HPDE6-E6E7 (cell line): ENCODE data around the gene CAPZA2.
"Not testable (repeated sequence)": the region's sequence is repeated elsewhere in the genome, so short reads cannot be mapped to it uniquely, and the experiment has no call there.

Experiments
- DNase-seq: peaks from one replicate; pipeline ENCODE4 v3.0.0; 2011; ENCODE audit warnings: missing footprints; ENCODE audit errors: extremely low spot score

Gene CAPZA2

GRCh38 chr7:116953906-116954838, 91.8 kb downstream of the CAPZA2 start:
- DNase-seq, result peak; percentile 42

- no peak for DNase-seq
These were observed 93.0 kb downstream of the CAPZA2 start for GRCh38 chr7:116955340-116955739.

- DNase-seq, result no peak
These were observed 93.6 kb downstream of the CAPZA2 start for GRCh38 chr7:116955801-116956476.

- no peak for DNase-seq
These were observed 94.1 kb downstream of the CAPZA2 start for GRCh38 chr7:116956477-116956804.

- DNase-seq, result no peak
These were observed 95.5 kb downstream of the CAPZA2 start for GRCh38 chr7:116957874-116958273.

- DNase-seq, result not testable (repeated sequence)
These were observed 99.7 kb downstream of the CAPZA2 start for GRCh38 chr7:116961966-116962673.

- DNase-seq, result no peak
These were observed 100.8 kb downstream of the CAPZA2 start for GRCh38 chr7:116963234-116963633.

- no peak for DNase-seq
These were observed 104.2 kb downstream of the CAPZA2 start for GRCh38 chr7:116966601-116967000.

GRCh38 chr7:116967254-116967922, 105.0 kb downstream of the CAPZA2 start:
- no peak for DNase-seq

- DNase-seq, result no peak
These were observed 105.6 kb downstream of the CAPZA2 start for GRCh38 chr7:116967983-116968382.

GRCh38 chr7:116968631-116969030, 106.2 kb downstream of the CAPZA2 start:
- DNase-seq, result no peak

GRCh38 chr7:116969371-116969902, 107.0 kb downstream of the CAPZA2 start:
- DNase-seq, result no peak

GRCh38 chr7:116970238-116970910, 108.0 kb downstream of the CAPZA2 start:
- DNase-seq, result no peak

GRCh38 chr7:116971153-116971552, 108.8 kb downstream of the CAPZA2 start:
- DNase-seq, result not testable (repeated sequence)
